Calu3 (cell line): ENCODE results near the gene OTOP3. TPM values are rescaled to one million over a fixed set of nuclear protein-coding genes. Genes with fewer than 3 reads are reported as not detected.
"Not testable (repeated sequence)": the region's sequence is repeated elsewhere in the genome, so short reads cannot be mapped to it uniquely, and the experiment has no call there.

Source experiments
- BruUV-seq: library from RNA; stranded (reverse); fragments of 400-500 nt; replicated peaks from 2 replicates; lab custom pipeline; 2021; lab: Mats Ljungman, UMichigan
- CTCF ChIA-PET: fragments of 300-600 bp; sonication (Branson Sonifier 250); formaldehyde crosslinking; loops from one replicate; lab custom pipeline; 2022; ENCODE audit warnings: antibody characterized with exemption; lab: Charles Lee
- DNase-seq: peaks from one replicate; pipeline ENCODE4 v3.0.0; 2022
- H3K27ac Mint-ChIP-seq: one replicate; pipeline ENCODE4 v1.8.0; 2022; ENCODE audit warnings: mixed read lengths; ENCODE audit not compliant: unreplicated experiment
- H3K27me3 Mint-ChIP-seq: one replicate; pipeline ENCODE4 v1.8.0; 2022; ENCODE audit warnings: mixed read lengths; ENCODE audit not compliant: unreplicated experiment
- H3K36me3 Mint-ChIP-seq: one replicate; pipeline ENCODE4 v1.8.0; 2022; ENCODE audit warnings: mild to moderate bottlenecking, moderate library complexity, mixed read lengths; ENCODE audit not compliant: insufficient read depth, unreplicated experiment
- H3K4me1 Mint-ChIP-seq: one replicate; pipeline ENCODE4 v1.8.0; 2022; ENCODE audit warnings: mild to moderate bottlenecking, low read depth, mixed read lengths; ENCODE audit not compliant: unreplicated experiment
- H3K4me3 Mint-ChIP-seq: one replicate; pipeline ENCODE4 v1.8.0; 2022; ENCODE audit warnings: mild to moderate bottlenecking, low read depth, moderate library complexity, mixed read lengths; ENCODE audit not compliant: unreplicated experiment
- H3K9me3 Mint-ChIP-seq: one replicate; pipeline ENCODE4 v1.8.0; 2022; ENCODE audit warnings: low read depth, mixed read lengths; ENCODE audit not compliant: unreplicated experiment
- intact Hi-C: fragments of 100-400 bp; cut with micrococcal nuclease; formaldehyde crosslinking; loops from one replicate; pipeline ENCODE4 v1.10.0; 2022; ENCODE audit not compliant: unreplicated experiment
- total RNA-seq: library from RNA; stranded (reverse); gene quantifications from 2 replicates; pipeline ENCODE4 v1.2.3, GENCODE V29; 2022
- TF ChIP-seq, protein P1 (sequence below): fragments of 200-600 bp; IDR thresholded peaks from one replicate; pipeline ENCODE4 v1.8.0; 2022; ENCODE audit warnings: antibody characterized with exemption; ENCODE audit not compliant: unreplicated experiment

OTOP3 gene
- total RNA-seq, 1 experiment from 2014 or later: not detected

DNA sequence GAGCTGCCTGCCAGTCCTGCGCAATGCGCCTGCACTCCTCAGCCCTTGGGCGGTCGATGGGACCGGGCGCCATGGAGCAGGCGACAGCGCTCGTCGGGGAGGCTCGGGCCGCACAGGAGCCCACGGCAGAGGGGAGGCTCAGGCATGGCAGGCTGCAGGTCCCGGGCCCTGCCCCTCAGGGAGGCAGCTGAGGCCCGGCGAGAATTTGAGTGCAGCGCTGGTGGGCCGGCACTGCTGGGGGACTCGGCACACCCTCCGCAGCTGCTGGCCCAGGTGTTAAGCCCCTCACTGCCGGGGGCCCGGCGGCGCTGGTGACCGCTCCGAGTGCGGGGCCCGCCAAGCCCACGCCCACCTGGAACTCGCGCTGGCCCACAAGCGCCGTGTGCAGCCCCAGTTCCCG lies 28.7 kb upstream of the OTOP3 start:
- Mint-ChIP-seq H3K36me3 (no peaks in the 10 kb centered on the region), H3K4me3 (no peak overlapping the region), H3K9me3 (no peaks in the 10 kb centered on the region), H3K4me1 (peaks cover 21% of the 10 kb centered on the region), H3K27me3 (peaks cover 21% of the 10 kb centered on the region), H3K27ac (no peak overlapping the region)
- intact Hi-C loops: no loop called here
- no peak for DNase-seq
- BruUV-seq: no TSS peak
- TF ChIP-seq, protein P1, sequence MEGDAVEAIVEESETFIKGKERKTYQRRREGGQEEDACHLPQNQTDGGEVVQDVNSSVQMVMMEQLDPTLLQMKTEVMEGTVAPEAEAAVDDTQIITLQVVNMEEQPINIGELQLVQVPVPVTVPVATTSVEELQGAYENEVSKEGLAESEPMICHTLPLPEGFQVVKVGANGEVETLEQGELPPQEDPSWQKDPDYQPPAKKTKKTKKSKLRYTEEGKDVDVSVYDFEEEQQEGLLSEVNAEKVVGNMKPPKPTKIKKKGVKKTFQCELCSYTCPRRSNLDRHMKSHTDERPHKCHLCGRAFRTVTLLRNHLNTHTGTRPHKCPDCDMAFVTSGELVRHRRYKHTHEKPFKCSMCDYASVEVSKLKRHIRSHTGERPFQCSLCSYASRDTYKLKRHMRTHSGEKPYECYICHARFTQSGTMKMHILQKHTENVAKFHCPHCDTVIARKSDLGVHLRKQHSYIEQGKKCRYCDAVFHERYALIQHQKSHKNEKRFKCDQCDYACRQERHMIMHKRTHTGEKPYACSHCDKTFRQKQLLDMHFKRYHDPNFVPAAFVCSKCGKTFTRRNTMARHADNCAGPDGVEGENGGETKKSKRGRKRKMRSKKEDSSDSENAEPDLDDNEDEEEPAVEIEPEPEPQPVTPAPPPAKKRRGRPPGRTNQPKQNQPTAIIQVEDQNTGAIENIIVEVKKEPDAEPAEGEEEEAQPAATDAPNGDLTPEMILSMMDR: no peak
- CTCF ChIA-PET: no interaction called here

DNA sequence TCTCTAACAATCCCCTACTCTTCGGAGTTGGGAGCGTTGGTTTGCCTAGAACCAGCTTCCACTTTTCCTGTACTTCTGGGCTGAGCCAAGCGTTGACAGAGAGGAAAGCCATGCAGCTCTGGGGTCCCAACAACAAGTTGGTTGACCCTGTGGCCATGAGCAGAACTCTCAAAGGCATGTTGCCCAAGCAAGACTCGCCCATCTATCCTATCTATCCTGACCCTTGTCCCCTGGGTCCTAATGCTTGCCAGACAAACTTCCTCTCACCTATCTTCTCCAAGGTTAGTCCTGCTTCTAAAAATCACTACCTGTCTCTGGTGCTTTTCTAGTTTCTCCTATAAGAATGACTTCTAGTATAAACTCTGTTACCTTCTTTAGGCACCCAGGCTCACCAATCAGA lies 26.6 kb upstream of the OTOP3 start:
- H3K9me3 Mint-ChIP-seq, H3K4me3 Mint-ChIP-seq, intact Hi-C loops, CTCF ChIA-PET, DNase-seq, H3K27ac Mint-ChIP-seq, H3K36me3 Mint-ChIP-seq, BruUV-seq: not testable (repeated sequence)
- H3K27me3 Mint-ChIP-seq: peaks cover 20% of the 10 kb centered on the region
- peaks cover 21% of the 10 kb centered on the region for H3K4me1 Mint-ChIP-seq

DNA sequence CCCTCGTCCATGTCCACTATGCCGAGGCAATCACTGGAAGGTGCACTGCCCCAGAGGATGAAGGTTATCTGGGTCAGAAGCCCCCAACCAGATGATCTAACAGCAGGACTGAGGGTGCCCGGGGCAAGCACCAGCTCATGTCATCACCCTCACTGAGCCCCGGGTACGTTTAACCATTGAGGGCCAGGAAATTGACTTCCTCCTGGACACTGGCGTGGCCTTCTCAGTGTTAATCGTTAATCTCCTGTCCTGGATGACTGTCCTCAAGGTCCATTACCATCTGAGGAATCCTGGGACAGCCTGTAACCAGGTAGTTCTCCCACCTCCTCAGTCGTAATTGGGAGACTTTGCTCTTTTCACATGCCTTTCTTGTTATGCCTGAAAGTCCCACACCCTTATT lies 24.3 kb upstream of the OTOP3 start:
- H3K9me3 Mint-ChIP-seq, CTCF ChIA-PET, H3K27ac Mint-ChIP-seq, BruUV-seq, DNase-seq, H3K4me3 Mint-ChIP-seq, H3K36me3 Mint-ChIP-seq, intact Hi-C loops: not testable (repeated sequence)
- H3K4me1 Mint-ChIP-seq: peaks cover 21% of the 10 kb centered on the region
- H3K27me3 Mint-ChIP-seq: peaks cover 14% of the 10 kb centered on the region

DNA sequence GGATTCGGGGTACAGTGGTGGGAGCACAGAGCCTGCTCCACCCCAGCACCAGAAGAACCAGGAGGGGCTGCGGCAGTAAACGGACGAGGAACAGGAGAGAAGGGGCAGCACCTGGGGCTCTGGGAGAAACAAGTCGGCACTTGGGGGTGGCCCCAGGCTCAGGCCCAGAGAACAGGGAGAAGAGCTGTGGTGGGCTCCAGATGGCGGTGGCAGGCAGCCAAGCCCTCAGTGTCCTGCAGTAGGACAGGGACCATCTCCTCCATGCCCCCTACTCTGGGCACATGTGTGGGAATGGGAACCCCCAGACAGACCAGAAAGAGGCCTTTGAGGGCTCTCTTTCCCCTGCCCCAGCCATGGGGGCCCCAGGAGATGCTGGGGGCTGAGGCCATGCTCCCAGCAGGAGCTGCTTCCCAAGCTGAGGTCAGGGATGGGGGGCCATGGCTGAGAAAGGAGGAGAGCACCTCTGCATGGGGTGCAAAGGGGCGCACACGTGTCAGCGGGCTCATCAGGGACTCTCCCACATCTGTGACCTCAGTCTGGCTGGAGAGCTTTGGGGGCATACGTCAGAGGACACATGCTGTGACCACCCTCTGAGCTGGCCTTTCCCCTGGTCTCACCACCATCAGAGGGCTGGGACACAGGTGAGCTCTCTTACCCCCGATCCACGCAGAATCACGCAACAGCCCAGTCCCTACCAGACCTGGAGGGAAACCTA lies 19.4 kb upstream of the OTOP3 start:
- TF ChIP-seq, protein P1: no peak
- CTCF ChIA-PET: interaction anchor here (0.6 kb wide), 1 partner anchor 195 kb away, joined by 4 read pairs; no protein-coding TSS in a partner anchor
- DNase-seq: no peak
- H3K27ac Mint-ChIP-seq: no peak overlapping the region
- H3K27me3 Mint-ChIP-seq: peaks cover 29% of the 10 kb centered on the region
- no peak overlapping the region for H3K4me3 Mint-ChIP-seq
- no peaks in the 10 kb centered on the region for H3K36me3 Mint-ChIP-seq
- H3K4me1 Mint-ChIP-seq: no peaks in the 10 kb centered on the region
- intact Hi-C loops: no loop called here
- no TSS peak for BruUV-seq
- no peaks in the 10 kb centered on the region for H3K9me3 Mint-ChIP-seq

DNA sequence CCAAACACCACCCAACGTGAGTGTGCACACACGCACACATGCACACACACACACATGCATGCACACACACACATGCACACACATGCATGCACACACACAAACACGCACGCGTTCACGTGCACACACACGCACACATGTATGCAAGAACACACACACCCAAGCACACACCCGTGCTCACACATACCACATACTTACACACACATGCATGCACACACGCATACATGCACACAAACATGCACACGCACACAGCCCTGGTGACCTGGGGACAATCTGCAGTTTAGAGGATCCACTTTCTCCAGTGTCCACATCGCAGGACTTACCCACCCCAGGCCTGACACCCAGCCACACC lies 18.9 kb upstream of the OTOP3 start:
- DNase-seq: no peak
- intact Hi-C loops: no loop called here
- no peaks in the 10 kb centered on the region for H3K4me1 Mint-ChIP-seq
- CTCF ChIA-PET: no interaction called here
- no TSS peak for BruUV-seq
- H3K27me3 Mint-ChIP-seq: peaks cover 34% of the 10 kb centered on the region
- H3K9me3 Mint-ChIP-seq: no peaks in the 10 kb centered on the region
- no peaks in the 10 kb centered on the region for H3K36me3 Mint-ChIP-seq
- H3K27ac Mint-ChIP-seq: no peak overlapping the region
- TF ChIP-seq, protein P1: no peak
- H3K4me3 Mint-ChIP-seq: no peak overlapping the region
